Subcutaneous abdominal adipose tissue (tissue), 5 donors: ENCODE data around the gene SLX4IP.

Experiments
- H3K27ac ChIP-seq: one replicate; pipeline ENCODE4 v1.7.0; 2013; ENCODE audit warnings: low read depth, mild to moderate bottlenecking, inconsistent platforms, low read length, moderate library complexity
- H3K27me3 ChIP-seq, 5 donors: one replicate each; pipeline ENCODE4 v1.7.0; 2013; ENCODE audit warnings: low read length in 5 of 5, inconsistent platforms in 1 of 5; ENCODE audit not compliant: control insufficient read depth in 5 of 5, insufficient read depth in 4 of 5
- H3K36me3 ChIP-seq, 5 donors: one replicate each; pipeline ENCODE4 v1.7.0; 2013; ENCODE audit warnings: low read length in 5 of 5; ENCODE audit not compliant: control insufficient read depth in 5 of 5, insufficient read depth in 5 of 5
- H3K4me1 ChIP-seq, 5 donors: one replicate each; pipeline ENCODE4 v1.7.0; 2013; ENCODE audit warnings: low read length in 5 of 5, mild to moderate bottlenecking in 3 of 5, moderate library complexity in 1 of 5; ENCODE audit not compliant: control insufficient read depth in 5 of 5, insufficient read depth in 5 of 5
- H3K4me3 ChIP-seq, 5 donors: one replicate each; pipeline ENCODE4 v1.7.0; 2013; ENCODE audit warnings: low read length in 5 of 5, low read depth in 1 of 5
- H3K9ac ChIP-seq, 5 donors: one replicate each; pipeline ENCODE4 v1.7.0; 2013; ENCODE audit warnings: low read length in 5 of 5, mild to moderate bottlenecking in 4 of 5, moderate library complexity in 3 of 5
- H3K9me3 ChIP-seq, 5 donors: one replicate each; pipeline ENCODE4 v1.7.0; 2013; ENCODE audit warnings: low read length in 5 of 5; ENCODE audit not compliant: control insufficient read depth in 5 of 5
- donor health status: healthy.
- donor health status: healthy.
- donor health status: healthy.
- donor health status: healthy.
- donor health status: healthy.

SLX4IP gene

GRCh38 chr20:10523443-10523842 is 88.3 kb downstream of the SLX4IP start:
- Histone ChIP-seq H3K27ac (no peak overlapping the region), H3K9ac (no peak overlapping the region), H3K9me3 (no peaks in the 10 kb centered on the region), H3K27me3 (no peaks in the 10 kb centered on the region), H3K4me1 (peaks cover 0 to 22% (median 10%) of the 10 kb centered on the region in 5 donors), H3K4me3 (no peak overlapping the region), H3K36me3 (no peaks in the 10 kb centered on the region)

GRCh38 chr20:10524034-10524476 is 89.0 kb downstream of the SLX4IP start:
- Histone ChIP-seq H3K4me3 (peak overlapping the region in 1 of 5 donors; percentile 19), H3K27me3 (no peaks in the 10 kb centered on the region), H3K9ac (peak overlapping the region in 4 of 5 donors; percentile 21 to 47 (median 30)), H3K9me3 (no peaks in the 10 kb centered on the region), H3K36me3 (no peaks in the 10 kb centered on the region), H3K27ac (no peak overlapping the region), H3K4me1 (peaks cover 0 to 22% (median 10%) of the 10 kb centered on the region in 5 donors)

- H3K27me3 ChIP-seq, result no peaks in the 10 kb centered on the region
- H3K9ac ChIP-seq, result no peak overlapping the region
- H3K36me3 ChIP-seq, result no peaks in the 10 kb centered on the region
- H3K4me3 ChIP-seq, result no peak overlapping the region
- H3K4me1 ChIP-seq, result peaks cover 0 to 22% (median 11%) of the 10 kb centered on the region in 5 donors
- no peak overlapping the region for H3K27ac ChIP-seq
- no peaks in the 10 kb centered on the region for H3K9me3 ChIP-seq
Observed at GRCh38 chr20:10524643-10525042, 89.5 kb downstream of the SLX4IP start.

- Histone ChIP-seq H3K4me3 (no peak overlapping the region), H3K9ac (no peak overlapping the region), H3K27me3 (no peaks in the 10 kb centered on the region), H3K4me1 (peaks cover 0 to 18% (median 7%) of the 10 kb centered on the region in 5 donors), H3K9me3 (no peaks in the 10 kb centered on the region), H3K36me3 (no peaks in the 10 kb centered on the region), H3K27ac (no peak overlapping the region)
Observed at GRCh38 chr20:10527781-10528180, 92.7 kb downstream of the SLX4IP start.

- no peak overlapping the region for H3K4me3 ChIP-seq
- no peaks in the 10 kb centered on the region for H3K36me3 ChIP-seq
- no peak overlapping the region for H3K9ac ChIP-seq
- H3K27ac ChIP-seq, result no peak overlapping the region
- H3K27me3 ChIP-seq, result no peaks in the 10 kb centered on the region
- no peaks in the 10 kb centered on the region for H3K9me3 ChIP-seq
- H3K4me1 ChIP-seq, result peaks cover 0 to 8% (median 0%) of the 10 kb centered on the region in 5 donors
Observed at GRCh38 chr20:10530883-10531282, 95.8 kb downstream of the SLX4IP start.

GRCh38 chr20:10531848-10532247 is 96.7 kb downstream of the SLX4IP start:
- H3K4me3 ChIP-seq, result no peak overlapping the region
- H3K4me1 ChIP-seq, result peaks cover 0 to 14% (median 4%) of the 10 kb centered on the region in 5 donors
- no peak overlapping the region for H3K27ac ChIP-seq
- H3K9ac ChIP-seq, result no peak overlapping the region
- H3K36me3 ChIP-seq, result no peaks in the 10 kb centered on the region
- no peaks in the 10 kb centered on the region for H3K27me3 ChIP-seq
- no peaks in the 10 kb centered on the region for H3K9me3 ChIP-seq

- Histone ChIP-seq H3K27ac (no peak overlapping the region), H3K9me3 (no peaks in the 10 kb centered on the region), H3K4me1 (peaks cover 0 to 14% (median 4%) of the 10 kb centered on the region in 5 donors), H3K9ac (no peak overlapping the region), H3K4me3 (no peak overlapping the region), H3K36me3 (no peaks in the 10 kb centered on the region), H3K27me3 (no peaks in the 10 kb centered on the region)
Observed at GRCh38 chr20:10532361-10532760, 97.3 kb downstream of the SLX4IP start.

- no peaks in the 10 kb centered on the region for H3K27me3 ChIP-seq
- H3K36me3 ChIP-seq, result no peaks in the 10 kb centered on the region
- H3K9me3 ChIP-seq, result no peaks in the 10 kb centered on the region
- no peak overlapping the region for H3K9ac ChIP-seq
- peaks cover 0 to 16% (median 12%) of the 10 kb centered on the region in 5 donors for H3K4me1 ChIP-seq
- H3K27ac ChIP-seq, result no peak overlapping the region
- H3K4me3 ChIP-seq, result peak overlapping the region in 1 of 5 donors; percentile 13
Observed at GRCh38 chr20:10536531-10536930, 101.4 kb downstream of the SLX4IP start.

- Histone ChIP-seq H3K9me3 (no peaks in the 10 kb centered on the region), H3K27ac (no peak overlapping the region)
Observed at GRCh38 chr20:10537850-10538480, 102.9 kb downstream of the SLX4IP start.

GRCh38 chr20:10538768-10539167 is 103.7 kb downstream of the SLX4IP start:
- no peak overlapping the region for H3K9ac ChIP-seq
- H3K27me3 ChIP-seq, result no peaks in the 10 kb centered on the region
- H3K9me3 ChIP-seq, result no peaks in the 10 kb centered on the region
- peaks cover 0 to 16% (median 12%) of the 10 kb centered on the region in 5 donors for H3K4me1 ChIP-seq
- no peak overlapping the region for H3K27ac ChIP-seq
- H3K4me3 ChIP-seq, result no peak overlapping the region
- no peaks in the 10 kb centered on the region for H3K36me3 ChIP-seq

More at GRCh38 chr20:10537850-10538480, 102.9 kb downstream of the SLX4IP start:
- Histone ChIP-seq H3K36me3 (no peaks in the 10 kb centered on the region), H3K9ac (no peak overlapping the region), H3K27me3 (no peaks in the 10 kb centered on the region), H3K4me3 (no peak overlapping the region), H3K4me1 (peaks cover 0 to 16% (median 12%) of the 10 kb centered on the region in 5 donors)
